ENCODE results near the gene TMEM192.

Gene TMEM192

DNA sequence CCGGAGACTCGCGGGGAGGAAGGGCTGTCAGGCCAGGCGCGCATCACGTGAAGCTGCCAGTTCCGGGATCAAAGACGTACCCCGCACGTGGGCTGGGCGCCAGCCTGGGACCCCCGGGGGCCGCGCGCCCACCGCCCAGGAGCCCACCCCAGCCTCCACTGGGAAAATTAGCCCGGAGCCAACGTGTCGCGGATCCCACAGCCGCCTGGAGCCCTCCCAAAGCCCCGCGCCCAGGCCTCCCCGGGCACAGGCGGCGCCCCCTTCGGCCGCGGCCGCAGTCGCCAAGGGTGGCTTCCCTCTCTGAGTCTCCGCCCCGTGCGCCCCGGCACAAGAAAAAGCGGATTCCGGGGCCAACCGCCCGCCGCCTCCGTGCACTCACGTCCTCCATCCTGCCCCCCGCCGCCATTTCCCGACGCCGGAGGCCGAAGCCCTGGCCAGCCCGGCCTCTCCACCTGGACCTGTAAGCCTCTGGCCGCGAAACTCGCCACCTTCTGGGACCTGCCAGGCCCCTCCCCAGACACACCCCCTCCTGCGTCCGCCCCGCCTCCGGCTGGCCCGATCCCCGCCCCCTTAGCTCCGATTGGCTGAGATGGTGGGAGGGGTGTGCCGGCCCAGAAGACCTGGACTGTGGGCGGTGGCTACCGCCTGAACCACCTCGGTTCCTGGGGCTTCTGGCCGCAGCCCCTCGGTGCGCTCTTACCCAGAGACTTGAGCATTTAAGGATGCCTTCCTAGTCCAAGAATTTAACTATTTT is at the start of gene TMEM192:
TSS of gene TMEM192 (minus strand) at position 493 of the 754 bp plus-strand sequence. CDS start at position 406, 87 bp downstream.
- TF ChIP-seq, protein P1, sequence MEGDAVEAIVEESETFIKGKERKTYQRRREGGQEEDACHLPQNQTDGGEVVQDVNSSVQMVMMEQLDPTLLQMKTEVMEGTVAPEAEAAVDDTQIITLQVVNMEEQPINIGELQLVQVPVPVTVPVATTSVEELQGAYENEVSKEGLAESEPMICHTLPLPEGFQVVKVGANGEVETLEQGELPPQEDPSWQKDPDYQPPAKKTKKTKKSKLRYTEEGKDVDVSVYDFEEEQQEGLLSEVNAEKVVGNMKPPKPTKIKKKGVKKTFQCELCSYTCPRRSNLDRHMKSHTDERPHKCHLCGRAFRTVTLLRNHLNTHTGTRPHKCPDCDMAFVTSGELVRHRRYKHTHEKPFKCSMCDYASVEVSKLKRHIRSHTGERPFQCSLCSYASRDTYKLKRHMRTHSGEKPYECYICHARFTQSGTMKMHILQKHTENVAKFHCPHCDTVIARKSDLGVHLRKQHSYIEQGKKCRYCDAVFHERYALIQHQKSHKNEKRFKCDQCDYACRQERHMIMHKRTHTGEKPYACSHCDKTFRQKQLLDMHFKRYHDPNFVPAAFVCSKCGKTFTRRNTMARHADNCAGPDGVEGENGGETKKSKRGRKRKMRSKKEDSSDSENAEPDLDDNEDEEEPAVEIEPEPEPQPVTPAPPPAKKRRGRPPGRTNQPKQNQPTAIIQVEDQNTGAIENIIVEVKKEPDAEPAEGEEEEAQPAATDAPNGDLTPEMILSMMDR (IDR thresholded peaks at IDR 0.05; ENCODE audit: insufficient read depth, low read length, missing control alignments): peak; percentile 55
- POLR2A ChIA-PET: interaction anchor here (0.6 to 0.9 kb wide), 2 partner anchors 172 to 354 kb away, joined by 3 read pairs; no protein-coding TSS in a partner anchor
- no peak for DNase-seq (ENCODE audit: low read depth, low spot score)
- CTCF ChIA-PET: interaction anchor here (0.8 to 3.1 kb wide), 16 partner anchors 9 to 360 kb away, joined by 3 to 20 read pairs (median 8); no protein-coding TSS in a partner anchor
- peak within 1 kb of the TSS; percentile 89 for H3K4me3 ChIP-seq (ENCODE audit: low read depth, low read length)

DNA sequence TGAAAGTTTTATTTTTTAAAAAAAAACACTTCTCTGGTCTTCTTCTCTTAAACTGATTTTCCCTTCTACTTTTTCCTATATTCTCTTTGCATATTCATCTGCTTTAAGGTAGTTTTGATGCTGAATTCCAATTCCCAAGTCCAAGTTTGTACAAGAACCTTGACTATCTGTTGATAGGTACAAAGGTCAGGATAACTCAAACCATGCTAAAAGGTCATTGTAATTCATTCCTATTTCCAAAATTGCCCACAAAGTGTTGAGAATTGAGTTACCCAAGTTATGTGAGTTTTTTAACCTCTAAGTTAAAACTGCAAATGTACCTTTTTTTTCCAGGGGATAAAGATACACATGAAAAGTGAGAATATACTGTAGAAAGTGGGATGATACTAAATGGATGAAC is 46.1 kb upstream of the TMEM192 start:
- no peak for DNase-seq (ENCODE audit: low read depth, low spot score)
- H3K4me3 ChIP-seq (ENCODE audit: low read depth, low read length): no peak overlapping the region
- TF ChIP-seq, protein P1 (IDR thresholded peaks at IDR 0.05; ENCODE audit: insufficient read depth, low read length, missing control alignments): no peak
- ChIA-PET POLR2A (no interaction called here), CTCF (no interaction called here)

DNA sequence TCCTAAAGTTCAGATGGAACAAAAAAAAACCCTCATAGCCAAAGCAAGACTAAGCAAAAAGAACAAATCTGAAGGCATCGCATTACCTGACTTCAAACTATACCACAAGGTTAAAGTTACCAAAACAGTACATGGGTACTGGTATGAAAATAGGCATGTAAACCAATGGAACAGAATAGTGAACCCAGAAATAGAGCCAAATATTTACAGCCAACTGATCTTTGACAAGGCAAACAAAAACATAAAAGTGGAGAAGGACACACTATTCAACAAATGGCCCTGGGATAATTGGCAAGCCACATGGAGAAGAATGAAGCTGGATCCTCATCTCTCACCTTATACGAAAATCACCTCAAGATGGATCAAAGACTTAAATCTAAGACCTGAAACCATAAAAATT is 44.2 kb upstream of the TMEM192 start:
- H3K4me3 ChIP-seq (ENCODE audit: low read depth, low read length): no peak overlapping the region
- TF ChIP-seq, protein P1 (IDR thresholded peaks at IDR 0.05; ENCODE audit: insufficient read depth, low read length, missing control alignments): no peak
- DNase-seq (ENCODE audit: low read depth, low spot score): no peak
- POLR2A ChIA-PET: no interaction called here
- CTCF ChIA-PET: no interaction called here

DNA sequence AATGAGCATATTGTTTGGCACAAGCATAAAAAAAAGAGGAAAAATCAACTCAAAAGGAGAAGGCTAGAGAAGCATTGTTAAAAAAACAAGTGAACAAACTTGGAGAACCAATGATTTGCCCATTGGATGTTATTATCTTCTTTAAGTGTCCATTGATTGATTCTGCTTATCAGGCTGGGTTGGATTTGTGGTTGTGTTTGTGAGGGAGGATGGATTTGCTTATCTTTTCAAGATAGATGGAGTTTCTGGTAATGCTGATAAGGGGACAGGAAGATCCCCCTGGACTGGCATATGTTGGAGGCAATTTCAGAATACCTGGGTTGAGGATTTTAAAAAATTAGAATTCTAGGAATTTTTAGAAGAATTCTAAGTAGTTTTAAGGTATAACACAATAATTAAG is 41.8 kb upstream of the TMEM192 start:
- ChIA-PET CTCF (no interaction called here), POLR2A (no interaction called here)
- no peak overlapping the region for H3K4me3 ChIP-seq (ENCODE audit: low read depth, low read length)
- DNase-seq (ENCODE audit: low read depth, low spot score): no peak
- TF ChIP-seq, protein P1 (IDR thresholded peaks at IDR 0.05; ENCODE audit: insufficient read depth, low read length, missing control alignments): no peak

DNA sequence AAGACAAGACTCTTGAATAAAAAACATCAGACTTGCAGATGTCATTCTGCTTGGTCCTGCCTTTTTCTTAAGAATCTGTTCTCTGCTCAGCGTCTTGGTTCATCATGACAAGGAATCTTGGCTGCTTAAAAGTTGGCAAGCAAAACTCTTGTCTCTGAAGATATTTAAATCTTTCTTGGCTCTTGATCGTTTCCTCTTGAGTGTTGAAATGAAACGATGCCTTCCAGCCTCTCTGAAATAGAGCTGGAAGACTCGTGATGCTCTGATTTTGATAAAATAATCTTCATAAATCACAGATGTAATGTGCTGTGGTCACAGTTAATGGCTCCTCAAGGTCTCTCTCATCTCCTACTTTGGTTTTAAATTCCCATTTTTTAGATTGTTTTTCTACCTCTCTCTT is 39.9 kb upstream of the TMEM192 start:
- CTCF ChIA-PET: interaction anchor here (0.8 kb wide), 1 partner anchor 21 kb away, joined by 3 read pairs; no protein-coding TSS in a partner anchor
- DNase-seq (ENCODE audit: low read depth, low spot score): no peak
- POLR2A ChIA-PET: no interaction called here
- TF ChIP-seq, protein P1 (IDR thresholded peaks at IDR 0.05; ENCODE audit: insufficient read depth, low read length, missing control alignments): no peak
- no peak overlapping the region for H3K4me3 ChIP-seq (ENCODE audit: low read depth, low read length)

DNA sequence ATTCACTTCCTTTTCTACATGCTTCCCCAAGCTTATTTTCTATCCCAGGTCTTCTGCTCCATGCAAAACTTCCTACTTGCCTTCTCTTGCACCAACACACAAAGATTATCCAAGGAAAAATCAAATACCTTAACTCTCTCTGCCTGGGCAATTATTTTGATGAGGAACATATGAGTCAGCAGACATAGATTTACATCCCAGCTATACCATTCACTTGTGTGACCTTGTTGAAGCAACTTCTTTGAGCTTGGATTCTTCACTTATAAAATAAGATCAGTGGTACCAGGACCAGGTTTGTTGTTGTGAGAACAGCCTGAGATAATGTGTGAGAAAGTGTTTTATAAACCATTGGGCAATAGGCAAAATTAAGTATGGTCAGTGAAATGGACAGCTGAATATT is 39.1 kb upstream of the TMEM192 start:
- ChIA-PET CTCF (interaction anchor here (0.8 kb wide), 1 partner anchor 21 kb away, joined by 3 read pairs; no protein-coding TSS in a partner anchor), POLR2A (no interaction called here)
- no peak for DNase-seq (ENCODE audit: low read depth, low spot score)
- no peak overlapping the region for H3K4me3 ChIP-seq (ENCODE audit: low read depth, low read length)
- TF ChIP-seq, protein P1 (IDR thresholded peaks at IDR 0.05; ENCODE audit: insufficient read depth, low read length, missing control alignments): no peak
